HG03139 (cell line): ENCODE results near the gene HSBP1L1.

ENCODE experiments used
- ATAC-seq: cut with Tn5 transposase; IDR thresholded peaks from one replicate; pipeline ENCODE4 v1.9.1; 2021; ENCODE audit not compliant: unreplicated experiment

HSBP1L1 gene

DNA sequence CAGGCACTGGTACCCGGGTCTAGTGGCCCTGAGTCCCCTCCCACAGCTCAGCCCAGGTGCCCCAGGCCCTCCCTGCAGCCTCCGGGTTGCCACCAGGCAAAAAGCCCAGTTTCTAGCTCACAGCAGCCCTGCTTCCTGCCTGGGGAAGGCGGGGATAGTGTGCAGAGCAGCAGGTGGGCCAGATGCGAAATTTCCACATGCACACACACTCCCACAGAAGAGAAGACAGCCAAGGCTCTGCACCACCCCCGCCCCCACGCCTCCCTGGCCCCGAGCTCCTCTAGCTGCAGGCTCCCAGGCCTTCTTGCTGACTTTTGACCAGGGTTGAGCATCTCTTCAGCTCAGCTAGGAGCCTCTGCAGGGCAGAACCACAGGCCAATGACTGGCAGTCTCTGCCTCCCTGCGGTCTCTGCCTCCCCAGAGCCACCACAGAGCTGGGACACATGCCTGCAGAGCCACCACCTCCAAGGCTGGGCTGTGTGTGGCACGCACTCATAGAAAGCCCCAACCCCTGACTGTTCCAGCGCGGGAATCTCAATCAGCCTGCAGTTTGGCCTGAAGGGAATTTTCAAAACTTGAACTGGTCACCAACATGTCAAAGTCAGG is 20.2 kb upstream of the HSBP1L1 start:
- ATAC-seq: no peak

DNA sequence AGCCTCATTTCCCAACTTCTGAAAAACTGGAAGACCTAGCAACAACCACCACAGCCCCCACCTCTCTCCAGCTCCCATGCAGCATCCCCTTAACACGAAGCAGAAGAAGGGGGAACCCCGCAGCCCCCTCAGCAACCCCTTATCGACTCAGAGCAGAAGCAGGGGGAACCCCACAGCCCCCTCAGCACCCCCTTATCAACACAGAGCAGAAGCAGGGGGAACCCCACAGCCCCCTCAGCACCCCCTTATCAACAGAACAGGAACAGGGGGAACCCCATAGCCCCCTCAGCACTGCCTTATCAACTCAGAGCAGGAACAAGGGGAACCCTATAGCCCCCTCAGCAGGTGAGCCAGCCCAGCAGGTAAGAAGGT is 19.7 kb upstream of the HSBP1L1 start:
- ATAC-seq: no peak

DNA sequence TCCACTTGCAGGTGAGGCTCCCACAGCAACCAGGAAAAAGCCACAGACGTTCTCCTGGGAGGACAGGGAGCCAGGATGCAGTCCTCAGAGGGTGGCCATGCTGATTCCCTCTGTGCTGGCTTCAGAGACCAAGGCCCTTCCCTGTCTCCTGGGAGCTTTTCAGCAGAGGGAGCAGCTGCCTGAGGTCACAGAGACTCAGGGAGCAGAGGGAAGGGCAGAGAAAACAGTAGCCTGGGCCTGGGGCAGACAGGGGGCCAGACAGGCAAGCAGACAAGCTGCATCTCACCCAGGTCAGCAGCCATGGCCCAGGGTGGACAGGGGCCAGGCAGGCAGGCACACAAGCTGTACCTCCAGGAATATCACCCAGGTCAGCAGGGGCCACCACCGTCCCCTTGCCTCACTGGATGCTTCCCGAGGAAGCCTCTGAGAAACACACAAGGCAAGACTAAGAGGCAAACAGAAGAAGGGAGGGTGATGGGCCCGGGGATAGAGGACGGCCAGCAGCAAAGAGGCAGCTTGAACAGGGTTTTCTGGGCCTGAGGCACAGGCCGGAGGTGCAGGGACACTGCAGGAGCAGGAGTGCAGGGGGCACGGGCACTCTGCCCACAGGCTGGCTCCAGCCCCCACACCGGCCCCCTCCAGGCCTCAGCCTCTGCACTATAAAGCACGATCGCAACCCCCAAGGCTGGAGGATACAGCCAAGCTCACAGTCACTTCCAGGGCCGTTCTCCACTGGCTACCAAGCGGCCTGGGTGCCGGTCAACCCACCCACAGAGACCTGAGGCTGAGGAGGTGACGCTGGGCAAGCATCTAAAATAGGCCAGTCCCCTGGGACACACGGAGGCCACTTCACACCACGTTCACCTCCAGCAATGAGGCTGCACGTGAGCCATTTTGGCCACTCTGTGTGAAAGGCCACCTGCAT is 19.1 kb upstream of the HSBP1L1 start:
- no peak for ATAC-seq

DNA sequence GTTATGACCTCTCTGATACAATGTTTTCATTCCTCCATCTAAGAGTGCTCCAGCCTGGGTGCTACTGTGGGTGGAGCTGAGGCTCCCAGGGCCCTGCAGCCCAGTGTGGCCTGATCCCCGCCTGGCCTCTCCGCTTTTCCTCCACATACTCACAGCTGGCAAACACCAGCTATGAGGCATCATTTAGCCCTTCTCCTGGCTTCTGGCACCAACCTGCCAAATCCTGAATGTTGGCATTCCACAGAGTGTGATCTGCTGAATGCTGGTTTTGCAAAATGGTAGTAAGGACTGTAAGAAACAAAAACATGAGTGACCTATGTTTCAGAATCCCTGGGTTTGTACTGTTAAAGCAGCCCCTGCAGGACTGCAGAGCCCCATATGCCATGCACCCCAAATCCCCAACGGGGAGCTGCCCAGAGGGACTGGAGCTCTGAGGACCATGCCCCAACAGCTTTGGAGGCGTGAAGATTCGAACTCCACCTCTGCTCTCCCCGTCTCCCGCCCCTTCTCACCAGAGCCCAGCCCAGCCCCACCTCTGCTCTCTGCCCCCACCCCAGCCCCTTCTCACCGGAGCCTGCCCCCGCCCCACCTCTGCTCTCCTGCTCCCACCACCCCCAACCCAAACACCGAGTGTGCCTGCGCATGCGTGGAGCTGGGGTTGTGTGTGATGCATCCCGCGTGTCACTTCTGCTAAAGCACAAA is 17.2 kb upstream of the HSBP1L1 start:
- no peak for ATAC-seq

DNA sequence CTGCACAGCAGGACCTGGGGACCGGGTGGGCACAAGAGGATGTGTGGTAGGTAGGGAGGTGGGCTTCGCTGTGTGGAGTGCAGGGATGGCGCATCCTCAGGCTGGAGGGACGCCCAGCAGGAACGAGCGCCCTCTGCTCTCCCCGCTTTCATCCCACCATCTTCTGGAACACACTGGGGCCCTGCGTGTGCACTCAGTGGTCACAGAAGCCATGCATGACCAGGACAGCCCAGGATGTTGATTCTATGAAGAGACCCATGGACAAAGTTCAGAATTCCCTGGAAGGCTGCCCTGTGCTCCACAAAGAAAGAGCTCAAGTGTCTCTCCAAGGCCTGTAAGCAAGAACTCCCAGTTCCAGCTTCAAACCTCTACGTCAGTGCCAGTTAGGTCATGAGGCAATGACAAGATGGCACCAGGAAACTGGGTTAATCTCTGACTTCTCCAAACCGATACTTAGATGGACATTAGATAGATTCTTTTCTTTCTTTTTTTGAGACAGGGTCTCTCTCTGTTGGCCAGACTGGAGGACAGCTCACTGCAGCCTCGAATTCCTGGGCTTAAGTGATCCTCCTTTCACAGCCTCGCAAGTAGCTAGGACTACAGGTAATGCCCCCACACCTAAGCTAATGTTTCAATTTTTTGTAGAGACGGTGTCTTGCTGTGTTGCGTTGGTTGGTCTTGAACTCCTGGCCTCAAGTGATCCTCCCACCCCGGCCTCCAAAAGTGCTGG is 16.4 kb upstream of the HSBP1L1 start:
- ATAC-seq: no peak

DNA sequence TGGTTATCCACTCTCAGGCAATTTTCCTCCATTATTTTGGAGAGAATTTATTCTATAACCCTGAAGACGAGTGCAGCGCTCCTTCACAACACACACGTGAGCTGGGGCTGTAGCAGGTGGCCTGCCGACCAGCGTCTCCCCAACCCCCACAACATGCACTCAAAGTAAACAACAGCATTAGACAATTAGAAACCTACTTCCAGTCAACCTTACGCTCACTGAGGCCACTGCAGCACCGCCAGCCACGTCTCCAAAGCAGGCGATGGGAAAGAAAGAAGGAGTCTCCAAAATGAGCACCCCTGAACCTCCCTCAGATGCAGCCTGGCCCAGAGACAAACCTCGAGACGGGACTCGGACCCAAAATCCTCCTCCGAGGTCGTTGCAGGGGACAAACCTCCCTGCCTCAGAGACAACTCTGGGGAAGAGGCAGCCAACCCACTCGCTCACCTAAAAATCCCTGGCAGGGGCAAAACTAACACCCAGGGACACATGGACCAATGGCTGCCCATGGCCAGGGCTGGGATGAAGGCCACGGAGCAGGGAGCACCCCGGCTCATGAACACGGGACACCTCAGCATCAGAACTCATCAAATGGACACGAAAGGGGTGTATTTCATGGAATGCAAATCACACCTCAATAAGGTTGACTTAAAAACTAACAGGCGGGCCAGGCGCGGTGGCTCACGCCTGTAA is 15.6 kb upstream of the HSBP1L1 start:
- ATAC-seq: no peak

DNA sequence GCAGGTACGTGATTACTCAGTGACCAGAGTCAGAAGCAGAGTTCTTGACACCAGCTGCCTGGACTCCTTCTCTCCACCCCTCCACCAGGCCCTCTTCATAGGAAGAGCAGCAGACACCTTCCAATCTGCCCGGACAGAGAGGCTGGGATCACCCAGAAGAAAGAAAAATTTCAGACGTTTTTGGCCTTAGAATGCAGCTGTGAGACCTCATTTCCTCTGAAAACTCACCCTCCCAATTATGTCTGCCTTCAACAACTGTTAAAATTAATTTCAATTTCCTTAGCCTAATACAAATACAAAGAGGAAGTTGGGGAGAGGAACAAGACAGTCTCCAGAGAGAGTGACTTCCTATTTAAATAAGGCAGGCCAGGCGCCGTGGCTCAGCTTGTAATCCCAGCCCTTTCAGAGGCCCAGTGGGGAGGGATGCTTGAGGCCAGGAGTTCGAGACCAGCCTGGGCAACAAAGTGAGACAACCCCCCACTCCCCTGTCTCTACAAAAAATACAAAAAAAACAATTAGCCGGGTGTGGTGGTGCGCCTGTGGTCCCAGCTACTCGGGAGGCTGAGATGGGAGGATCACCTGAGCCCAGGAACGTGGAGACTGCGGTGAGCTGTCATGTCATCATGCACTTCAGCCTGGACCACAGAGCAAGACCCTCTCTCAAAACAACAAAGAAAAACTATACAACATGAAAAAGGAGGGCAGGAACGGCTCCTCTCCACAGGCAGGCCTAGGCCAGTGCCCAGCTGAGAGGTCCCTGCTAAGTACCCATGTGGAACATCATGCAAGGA is 14.6 kb upstream of the HSBP1L1 start:
- ATAC-seq: no peak

DNA sequence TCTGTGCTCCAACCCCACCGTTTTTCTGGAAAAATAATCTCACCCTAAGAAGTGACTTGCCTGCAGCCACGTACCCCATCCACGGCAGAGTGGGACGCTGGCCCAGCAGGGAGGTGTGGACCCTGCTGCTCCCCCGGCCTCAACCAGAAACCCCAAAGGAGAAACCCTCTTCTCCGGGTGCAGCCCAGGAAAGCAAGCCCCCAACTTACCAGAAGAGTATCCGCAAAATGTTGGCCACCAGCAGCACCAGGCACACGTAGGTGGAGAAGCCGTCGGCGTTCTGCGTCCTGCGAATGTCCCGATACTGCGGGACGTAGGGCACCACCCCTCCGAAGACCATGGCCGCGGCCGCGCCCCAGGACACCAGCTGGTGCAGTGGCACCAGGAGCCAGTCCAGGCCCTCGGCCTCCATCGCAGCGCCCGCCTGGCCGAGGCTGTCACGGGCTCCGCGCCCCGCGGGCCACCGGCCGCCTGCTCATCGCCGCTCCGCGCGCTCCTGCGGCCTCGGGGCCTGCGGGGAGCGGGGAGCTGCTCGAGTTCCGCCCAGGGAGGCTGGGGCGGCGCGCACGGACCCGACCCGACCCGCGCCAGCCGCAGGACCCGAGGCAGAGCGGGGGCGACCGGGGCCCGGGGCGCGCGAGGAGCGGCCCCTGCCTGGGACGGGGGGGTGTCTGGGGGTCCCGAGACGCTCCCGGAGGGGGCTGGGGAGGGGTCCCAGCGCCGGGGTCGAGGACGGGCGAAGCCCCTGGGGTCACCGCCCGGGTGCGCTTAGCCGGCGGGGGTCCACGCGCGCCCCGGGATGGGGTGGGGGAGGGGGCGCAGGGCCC is 13.7 kb upstream of the HSBP1L1 start:
- ATAC-seq: no peak

DNA sequence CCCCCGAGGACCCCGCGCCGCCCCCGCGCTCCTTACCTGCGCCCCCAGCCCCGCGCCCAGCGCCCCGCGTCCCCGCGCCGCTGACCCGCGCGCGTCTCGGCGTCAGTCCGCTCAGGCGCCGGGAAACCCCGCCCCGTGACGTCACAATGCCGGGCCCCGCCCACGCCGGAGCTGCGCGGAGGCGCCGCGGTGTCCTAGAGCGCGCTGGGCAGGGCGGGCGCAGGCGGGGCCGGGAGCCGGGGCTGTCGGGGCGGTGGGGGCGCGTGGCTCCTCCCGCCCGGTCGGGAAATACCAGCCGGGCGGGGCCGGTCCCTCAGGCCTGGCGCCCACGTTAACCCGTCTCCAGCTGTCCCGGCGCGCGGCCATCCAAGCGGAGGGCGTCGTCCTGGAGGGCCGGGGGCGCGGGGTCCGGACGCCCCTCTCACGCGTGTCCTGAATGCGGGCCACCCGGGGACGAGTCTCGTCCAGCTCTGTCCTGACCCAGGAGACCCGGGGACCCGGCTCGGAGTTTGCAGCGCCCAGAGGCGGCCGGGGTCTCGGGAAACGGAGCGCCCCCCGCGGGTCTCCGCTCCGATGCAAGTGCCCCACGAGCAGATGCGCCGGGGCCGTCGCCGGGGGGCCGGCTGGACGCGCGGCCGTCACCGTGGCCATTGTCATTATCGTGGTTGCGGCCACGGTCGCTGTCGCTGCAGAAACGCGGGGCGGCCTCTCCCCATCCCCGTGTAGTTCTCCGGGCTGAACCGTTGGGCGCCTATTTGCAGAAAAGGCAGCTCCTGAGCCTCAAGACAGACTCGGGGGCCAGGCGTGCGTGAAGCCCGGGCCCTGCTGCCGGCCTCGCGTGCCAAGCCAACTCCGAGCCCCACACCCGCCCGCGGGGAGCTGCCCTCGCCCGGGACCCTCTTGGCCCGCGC is 12.6 kb upstream of the HSBP1L1 start, which contains the start of gene SLC66A2:
Gene SLC66A2 (minus strand): TSS at position 109 of the 911 bp plus-strand sequence. CDS start 727 bp downstream, outside the sequence.
- ATAC-seq: peak; percentile 84

DNA sequence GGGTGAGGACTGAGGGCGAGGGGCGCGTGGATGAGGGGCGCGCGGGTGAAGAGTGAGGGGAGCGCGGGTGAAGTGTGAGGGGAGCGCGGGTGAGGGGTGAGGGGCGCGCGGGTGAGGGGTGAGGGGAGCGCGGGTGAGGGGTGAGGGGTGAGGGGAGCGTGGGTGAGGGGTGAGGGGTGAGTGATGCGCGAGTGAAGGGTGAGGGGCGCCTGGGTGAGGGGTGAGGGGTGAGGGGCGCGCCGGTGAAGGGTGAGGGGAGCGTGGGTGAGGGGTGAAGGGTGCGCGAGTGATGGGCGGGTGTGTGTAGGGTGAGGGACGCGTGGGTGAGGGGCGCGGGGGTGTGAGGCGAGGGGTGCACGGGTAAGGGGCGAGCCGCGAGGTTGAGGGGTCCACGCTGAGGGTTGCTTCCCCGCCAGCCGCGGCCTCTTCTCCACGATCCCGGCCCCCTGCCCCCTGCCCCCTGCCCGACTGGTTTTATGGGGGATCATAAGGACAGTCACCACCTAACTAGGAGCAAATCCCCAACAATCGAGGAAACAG is 11.9 kb upstream of the HSBP1L1 start:
- no peak for ATAC-seq

DNA sequence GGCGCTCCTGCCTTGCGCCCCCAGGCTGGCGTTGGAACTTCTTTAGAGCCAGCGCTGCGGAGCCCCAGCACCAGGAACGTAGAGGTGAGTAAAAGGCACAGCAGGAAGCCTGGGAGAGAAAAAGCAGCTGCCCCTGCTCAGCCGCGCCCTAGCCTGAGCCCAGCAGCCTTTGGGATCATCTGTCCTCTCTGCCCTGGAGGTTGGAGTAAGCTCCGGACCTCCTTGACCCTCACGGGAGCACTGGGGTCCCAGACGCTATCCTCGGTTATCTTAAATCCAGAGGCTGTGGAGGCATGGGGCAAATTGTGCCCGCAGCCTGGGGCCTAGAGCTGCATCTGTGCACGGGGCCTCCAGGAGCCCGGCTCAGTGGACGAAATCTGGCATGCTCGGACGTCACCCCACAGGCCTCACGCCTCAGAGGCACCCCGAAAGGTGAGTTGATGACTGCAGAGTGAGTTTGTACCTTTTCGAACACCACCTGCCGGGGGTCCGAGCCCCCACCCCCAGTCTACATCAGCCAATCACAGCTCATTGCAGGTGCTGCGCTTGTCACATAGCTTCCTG is 11.4 kb upstream of the HSBP1L1 start:
- no peak for ATAC-seq

DNA sequence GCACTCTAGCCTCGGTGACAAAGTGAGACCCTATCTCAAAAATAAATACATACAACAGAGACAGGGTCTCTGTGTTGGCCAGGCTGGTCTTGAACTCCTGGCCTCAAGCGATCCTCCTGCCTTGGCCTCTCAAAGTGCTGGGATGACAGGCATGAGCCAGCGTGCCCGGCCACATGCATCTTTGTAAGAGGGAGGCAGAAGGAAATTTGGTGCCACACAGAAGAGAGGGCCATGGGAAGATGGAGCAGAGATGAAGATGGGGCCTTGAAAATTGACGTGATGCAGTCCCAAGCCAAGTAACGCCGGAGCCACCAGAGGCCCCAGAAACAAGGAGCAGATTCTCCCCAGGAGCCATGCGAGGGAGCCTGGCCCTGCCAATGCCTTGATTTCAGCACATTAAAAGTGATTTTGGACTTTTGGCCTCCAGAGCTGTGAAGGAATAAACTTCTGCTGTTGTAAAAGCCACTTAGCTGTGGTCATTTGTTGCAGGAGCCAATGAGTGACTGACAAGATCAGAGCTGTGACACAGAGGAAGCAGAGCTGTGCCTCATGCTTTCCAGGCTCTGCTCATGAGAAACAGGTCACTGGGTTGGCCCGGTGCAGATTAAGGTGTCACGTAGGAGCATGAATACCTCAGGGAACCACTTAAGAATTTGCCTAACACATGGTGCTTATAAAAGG is 10.3 kb upstream of the HSBP1L1 start:
- ATAC-seq: no peak

DNA sequence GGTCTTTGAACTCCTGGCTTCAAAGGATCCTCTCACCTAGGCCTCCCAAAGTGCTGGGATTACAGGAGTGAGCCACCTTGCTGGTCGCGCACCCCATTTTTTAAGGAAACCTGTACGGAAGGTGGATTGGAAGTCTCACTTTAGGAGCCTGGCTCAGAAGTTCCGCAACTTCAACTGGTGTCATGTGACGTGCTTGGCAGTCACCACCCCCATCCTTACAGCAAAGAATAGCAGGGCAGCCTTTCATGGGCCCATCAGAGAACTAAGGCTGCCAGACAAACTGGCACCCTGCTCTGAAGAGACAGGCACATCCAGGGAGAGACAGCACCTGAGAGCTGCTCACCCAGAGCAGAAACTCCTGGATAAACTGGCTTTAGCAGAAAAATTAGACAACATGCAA is 9.7 kb upstream of the HSBP1L1 start:
- no peak for ATAC-seq

DNA sequence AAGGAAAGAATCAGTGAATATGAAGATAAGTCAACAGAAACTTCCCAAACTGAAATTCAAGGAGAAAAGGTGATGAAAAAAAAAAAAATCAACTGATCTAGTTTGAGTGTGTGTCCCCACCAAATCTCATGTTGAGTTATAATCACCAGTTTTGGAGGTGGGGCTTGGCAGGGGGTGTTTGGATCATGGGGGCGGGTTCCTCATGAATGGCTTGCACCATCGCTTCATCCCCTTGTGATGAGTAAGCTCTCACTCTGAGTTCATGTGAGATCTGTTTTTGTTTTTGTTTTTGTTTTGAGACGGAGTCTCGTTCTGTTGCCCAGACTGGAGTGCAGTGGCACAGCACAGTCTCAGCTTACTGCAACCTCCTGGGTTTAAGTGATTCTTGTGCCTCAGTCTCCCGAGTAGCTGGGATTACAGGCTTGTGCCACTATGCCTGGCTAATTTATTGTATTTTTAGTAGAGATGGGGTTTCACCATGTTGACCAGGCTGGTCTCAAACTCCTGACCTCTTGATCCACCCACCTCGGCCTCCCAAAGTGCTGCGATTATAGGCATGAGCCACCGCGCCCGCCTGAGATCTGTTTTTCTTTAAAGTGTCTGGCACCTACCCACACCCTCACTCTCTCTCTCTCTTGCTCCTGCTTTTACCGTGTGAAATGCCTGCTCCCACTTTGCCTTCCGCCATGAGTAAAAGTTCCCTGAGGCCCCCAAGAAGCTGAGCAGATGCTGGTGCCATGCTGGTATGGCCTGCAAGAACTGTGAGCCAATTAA is 9.0 kb upstream of the HSBP1L1 start:
- ATAC-seq: no peak

DNA sequence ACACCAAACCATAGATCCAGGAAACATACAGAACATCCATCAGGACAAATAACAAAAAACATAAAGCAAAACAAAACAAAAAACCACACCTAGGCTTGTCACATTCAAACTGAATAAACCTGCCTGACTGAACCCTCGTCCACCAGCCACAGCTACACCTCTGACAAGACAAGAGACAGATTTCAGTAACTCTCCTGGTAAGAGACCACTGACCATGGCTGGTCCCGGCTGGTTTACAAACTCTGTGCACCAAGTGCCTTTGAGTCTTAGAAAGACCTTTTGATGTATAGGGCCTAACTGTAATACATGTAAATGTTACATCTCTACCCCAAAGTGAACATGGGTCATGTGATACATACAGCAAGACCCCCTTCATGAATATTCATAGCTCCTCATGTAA is 8.2 kb upstream of the HSBP1L1 start:
- ATAC-seq: no peak

DNA sequence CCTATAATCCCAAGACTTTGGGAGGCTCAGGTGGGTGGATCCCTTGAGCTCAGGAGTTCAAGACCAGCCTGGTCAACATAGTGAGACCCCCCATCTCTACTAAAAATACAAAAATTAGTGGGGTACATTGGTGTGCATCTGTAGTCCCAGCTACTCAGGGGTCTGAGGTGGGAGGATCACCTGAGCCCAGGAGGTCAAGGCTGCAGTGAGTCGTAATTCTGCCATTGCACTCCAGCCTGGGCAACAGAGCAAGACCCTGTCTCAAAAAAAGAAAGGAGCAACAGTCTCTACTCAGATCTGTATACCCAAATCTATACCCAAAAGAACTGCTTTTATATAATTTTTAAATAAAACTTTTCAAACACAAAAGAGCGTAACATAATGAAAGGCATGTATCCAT is 5.5 kb upstream of the HSBP1L1 start:
- ATAC-seq: no peak
